ENCODE data around the gene RAB3A. TPM values are rescaled to one million over a fixed set of nuclear protein-coding genes. Genes with fewer than 3 reads are reported as not detected.

The RAB3A gene
- total RNA-seq, 2 experiments from 2014 or later, result 4.9 to 8.6 TPM

GRCh38 chr19:18224525-18225354 lies 20.9 kb upstream of the RAB3A start:
- Histone ChIP-seq H3K27ac (ENCODE audit: low read depth, low read length, poor library complexity, severe bottlenecking) (no peak overlapping the region), H3K9me3 (ENCODE audit: low read length) (no peaks in the 10 kb centered on the region), H3K4me2 (ENCODE audit: low read length) (peak overlapping the region; percentile 75), H2AFZ (ENCODE audit: low read length) (peak overlapping the region; percentile 86; the same call in 1 of the 2 replicates), H3K4me1 (ENCODE audit: insufficient read depth, low read length, poor library complexity, severe bottlenecking) (peaks cover 44% of the 10 kb centered on the region), H3K79me2 (ENCODE audit: insufficient read depth, low read depth, low read length) (no peaks in the 10 kb centered on the region), H3K4me3 (ENCODE audit: low read depth, low read length, poor library complexity, severe bottlenecking) (peak overlapping the region; percentile 66), H3K9me2 (ENCODE audit: insufficient read depth, low read length) (no peaks in the 10 kb centered on the region), H3K36me3 (ENCODE audit: insufficient read depth, low read length) (no peaks in the 10 kb centered on the region), H4K20me1 (ENCODE audit: insufficient read depth, low read length) (no peaks in the 10 kb centered on the region)
- intact Hi-C loops (cut with micrococcal nuclease; ENCODE audit: unreplicated experiment), result no loop called here
- peak; percentile 93 for DNase-seq (ENCODE audit: low spot score)
- POLR2A ChIA-PET, result interaction anchor here (0.7 to 1.2 kb wide), 5 partner anchors 20 to 57 kb away, joined by 3 to 6 read pairs (median 3); partner anchors contain the start of gene JUND
- CTCF ChIA-PET (ENCODE audit: unreplicated experiment), result interaction anchor here (1.0 kb wide), 1 partner anchor 30 kb away, joined by 5 read pairs; no protein-coding TSS in a partner anchor
- TF ChIP-seq CTCF (conservative IDR thresholded peaks at IDR 0.05; ENCODE audit: low read length), result no peak
- no peak for TF ChIP-seq EZH2phosphoT487 (IDR thresholded peaks at IDR 0.05; ENCODE audit: borderline replicate concordance, low read depth, low read length)
- BruUV-seq (replicated peaks), result no TSS peak

- H3K79me2 ChIP-seq (ENCODE audit: insufficient read depth, low read depth, low read length), result no peaks in the 10 kb centered on the region
- no peaks in the 10 kb centered on the region for H3K36me3 ChIP-seq (ENCODE audit: insufficient read depth, low read length)
- ChIA-PET POLR2A (interaction anchor here (0.6 to 1.2 kb wide), 6 partner anchors 19 to 58 kb away, joined by 3 to 7 read pairs (median 4); partner anchors contain the start of gene JUND), CTCF (ENCODE audit: unreplicated experiment) (interaction anchor here (1.0 kb wide), 1 partner anchor 30 kb away, joined by 5 read pairs; no protein-coding TSS in a partner anchor)
- intact Hi-C loops (cut with micrococcal nuclease; ENCODE audit: unreplicated experiment), result no loop called here
- peak overlapping the region; percentile 86; the same call in 1 of the 2 replicates for H2AFZ ChIP-seq (ENCODE audit: low read length)
- peak overlapping the region; percentile 66 for H3K4me3 ChIP-seq (ENCODE audit: low read depth, low read length, poor library complexity, severe bottlenecking)
- no peaks in the 10 kb centered on the region for H3K9me2 ChIP-seq (ENCODE audit: insufficient read depth, low read length)
- H3K4me2 ChIP-seq (ENCODE audit: low read length), result peak overlapping the region; percentile 75
- no TSS peak for BruUV-seq (replicated peaks)
- no peak for TF ChIP-seq CTCF (conservative IDR thresholded peaks at IDR 0.05; ENCODE audit: low read length)
- H3K4me1 ChIP-seq (ENCODE audit: insufficient read depth, low read length, poor library complexity, severe bottlenecking), result peaks cover 44% of the 10 kb centered on the region
- H4K20me1 ChIP-seq (ENCODE audit: insufficient read depth, low read length), result no peaks in the 10 kb centered on the region
- no peaks in the 10 kb centered on the region for H3K9me3 ChIP-seq (ENCODE audit: low read length)
- DNase-seq (ENCODE audit: low spot score), result peak; percentile 83
- H3K27ac ChIP-seq (ENCODE audit: low read depth, low read length, poor library complexity, severe bottlenecking), result peak overlapping the region; percentile 24
Observed at GRCh38 chr19:18223860-18224524, 20.1 kb upstream of the RAB3A start.
